Liver (tissue), 9 donors: ENCODE measurements around the gene BTNL2. TPM values are rescaled to one million over a fixed set of nuclear protein-coding genes. Genes with fewer than 3 reads are reported as not detected.
"Not testable (repeated sequence)": the region's sequence is repeated elsewhere in the genome, so short reads cannot be mapped to it uniquely, and the experiment has no call there.

Experiments
- DNase-seq: peaks from one replicate; pipeline ENCODE4 v3.0.0-alpha.2; 2017; ENCODE audit warnings: low spot score
- H3K27ac ChIP-seq, 2 donors: one replicate each; pipeline ENCODE4 v1.7.0; 2013; ENCODE audit warnings: inconsistent platforms in 2 of 2, low read length in 2 of 2, control low read depth in 1 of 2, low read depth in 1 of 2, mild to moderate bottlenecking in 1 of 2
- H3K27me3 ChIP-seq, 4 donors: one replicate each; pipeline versions ENCODE4 v1.6.1 to v1.7.0; 2013; ENCODE audit warnings: low read length in 3 of 4, inconsistent platforms in 1 of 4, mild to moderate bottlenecking in 1 of 4, moderate library complexity in 1 of 4; ENCODE audit not compliant: control insufficient read depth in 4 of 4, insufficient read depth in 4 of 4
- H3K36me3 ChIP-seq, 4 donors: one replicate each; pipeline versions ENCODE4 v1.6.1 to v1.7.0; 2013; ENCODE audit warnings: low read length in 3 of 4, mild to moderate bottlenecking in 3 of 4, low read depth in 1 of 4, moderate library complexity in 1 of 4; ENCODE audit not compliant: control insufficient read depth in 4 of 4, insufficient read depth in 3 of 4
- H3K4me1 ChIP-seq, 4 donors: one replicate each; pipeline versions ENCODE4 v1.6.1 to v1.7.0; 2013; ENCODE audit warnings: low read length in 3 of 4, mild to moderate bottlenecking in 3 of 4, moderate library complexity in 1 of 4; ENCODE audit not compliant: control insufficient read depth in 4 of 4, insufficient read depth in 4 of 4
- H3K4me3 ChIP-seq, 3 donors: one replicate each; pipeline versions ENCODE4 v1.6.1 to v1.7.0; 2013; ENCODE audit warnings: low read length in 3 of 3, control low read depth in 1 of 3, low read depth in 1 of 3, mild to moderate bottlenecking in 1 of 3
- H3K9ac ChIP-seq, 2 donors: one replicate each; pipeline ENCODE4 v1.7.0; 2013; ENCODE audit warnings: low read length in 2 of 2, mild to moderate bottlenecking in 2 of 2, moderate library complexity in 2 of 2, control low read depth in 1 of 2, low read depth in 1 of 2
- H3K9me3 ChIP-seq, 4 donors: one replicate each; pipeline versions ENCODE4 v1.6.1 to v1.7.0; 2013; ENCODE audit warnings: low read length in 3 of 4; ENCODE audit not compliant: control insufficient read depth in 4 of 4
- FOXA1 ChIP-seq: IDR thresholded peaks from 2 replicates; pipeline ENCODE4 v1.6.1; 2016; ENCODE audit warnings: antibody characterized with exemption
- HNF4A ChIP-seq, 2 donors: conservative IDR thresholded peaks; 2 replicates each; pipeline ENCODE4 v1.6.1; 2016; ENCODE audit warnings: antibody characterized with exemption in 2 of 2, mild to moderate bottlenecking in 2 of 2
- YY1 ChIP-seq: IDR thresholded peaks from 2 replicates; pipeline ENCODE4 v1.6.1; 2016; ENCODE audit warnings: antibody characterized with exemption, mild to moderate bottlenecking
- WGBS: extraction: QIAGEN DNeasy Blood & Tissue Kit; methylation state at CpG from one replicate; pipeline ENCODE4 v1.1.7; 2013; 5-methylcytosine and 5-hydroxymethylcytosine counted together
- polyA plus RNA-seq, 2 donors: library from polyadenylated mRNA; stranded (reverse) in 1 of 2; unstranded in 1 of 2; fragments of 200-250 nt in 1 of 2; fragments of >200 nt in 1 of 2; fragmentation: Nextera tagmentation in 1 of 2; extraction: Ambion mirVana in 1 of 2; gene quantifications; one replicate each; pipeline versions ENCODE4 v1.2.1 to v1.2.3, GENCODE V29; 2013 to 2015
- total RNA-seq, 2 donors: library from RNA; depleted of rRNA; stranded (reverse); fragments of >200 nt; gene quantifications; one replicate each; pipeline ENCODE4 v1.2.3, GENCODE V29; 2014
- TF ChIP-seq, protein P1 (sequence below): IDR thresholded peaks from 2 replicates; pipeline ENCODE4 v1.6.1; 2016; ENCODE audit warnings: antibody characterized with exemption
- TF ChIP-seq, protein P2 (sequence below): IDR thresholded peaks from 2 replicates; pipeline ENCODE4 v1.6.1; 2016; ENCODE audit warnings: antibody characterized with exemption
- TF ChIP-seq, protein P3 (sequence below): IDR thresholded peaks from 2 replicates; pipeline ENCODE4 v1.6.1; 2016; ENCODE audit warnings: antibody characterized with exemption
- TF ChIP-seq, protein P4 (sequence below): IDR thresholded peaks from 2 replicates; pipeline ENCODE4 v1.6.1; 2016; ENCODE audit warnings: antibody characterized with exemption, mild to moderate bottlenecking
- donor health status: healthy.
- donor health status: healthy.
- donor health status: healthy.
- donor health status: healthy.
- donor health status: healthy.

The BTNL2 gene
- total and polyA plus RNA-seq, 4 donors: not detected

DNA sequence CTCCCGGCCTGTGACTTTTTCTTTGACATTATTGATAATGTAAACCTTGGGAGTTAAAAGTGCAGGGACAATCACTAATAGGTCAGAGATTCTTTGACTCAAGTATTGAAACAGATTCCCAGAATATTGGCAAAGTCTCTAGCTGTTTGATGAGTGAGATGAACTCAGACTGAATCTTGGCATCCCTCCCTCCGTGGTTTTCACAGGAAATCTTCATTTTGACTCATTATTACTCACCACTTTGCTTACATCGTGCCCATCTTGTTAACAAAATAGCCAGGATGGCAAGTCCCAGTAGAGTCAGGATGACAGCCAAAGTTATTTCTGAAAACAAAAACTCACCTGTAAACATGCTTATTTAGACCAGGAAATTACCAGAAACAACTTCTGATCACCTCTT lies 37.3 kb downstream of the BTNL2 start (continued):
- TF ChIP-seq, protein P1, sequence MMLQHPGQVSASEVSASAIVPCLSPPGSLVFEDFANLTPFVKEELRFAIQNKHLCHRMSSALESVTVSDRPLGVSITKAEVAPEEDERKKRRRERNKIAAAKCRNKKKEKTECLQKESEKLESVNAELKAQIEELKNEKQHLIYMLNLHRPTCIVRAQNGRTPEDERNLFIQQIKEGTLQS: no peak
- TF ChIP-seq, protein P2, sequence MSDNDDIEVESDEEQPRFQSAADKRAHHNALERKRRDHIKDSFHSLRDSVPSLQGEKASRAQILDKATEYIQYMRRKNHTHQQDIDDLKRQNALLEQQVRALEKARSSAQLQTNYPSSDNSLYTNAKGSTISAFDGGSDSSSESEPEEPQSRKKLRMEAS: no peak
- TF ChIP-seq HNF4A (conservative IDR thresholded peaks at IDR 0.05): no peak
- TF ChIP-seq, protein P3, sequence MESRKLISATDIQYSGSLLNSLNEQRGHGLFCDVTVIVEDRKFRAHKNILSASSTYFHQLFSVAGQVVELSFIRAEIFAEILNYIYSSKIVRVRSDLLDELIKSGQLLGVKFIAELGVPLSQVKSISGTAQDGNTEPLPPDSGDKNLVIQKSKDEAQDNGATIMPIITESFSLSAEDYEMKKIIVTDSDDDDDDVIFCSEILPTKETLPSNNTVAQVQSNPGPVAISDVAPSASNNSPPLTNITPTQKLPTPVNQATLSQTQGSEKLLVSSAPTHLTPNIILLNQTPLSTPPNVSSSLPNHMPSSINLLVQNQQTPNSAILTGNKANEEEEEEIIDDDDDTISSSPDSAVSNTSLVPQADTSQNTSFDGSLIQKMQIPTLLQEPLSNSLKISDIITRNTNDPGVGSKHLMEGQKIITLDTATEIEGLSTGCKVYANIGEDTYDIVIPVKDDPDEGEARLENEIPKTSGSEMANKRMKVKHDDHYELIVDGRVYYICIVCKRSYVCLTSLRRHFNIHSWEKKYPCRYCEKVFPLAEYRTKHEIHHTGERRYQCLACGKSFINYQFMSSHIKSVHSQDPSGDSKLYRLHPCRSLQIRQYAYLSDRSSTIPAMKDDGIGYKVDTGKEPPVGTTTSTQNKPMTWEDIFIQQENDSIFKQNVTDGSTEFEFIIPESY: no peak

DNA sequence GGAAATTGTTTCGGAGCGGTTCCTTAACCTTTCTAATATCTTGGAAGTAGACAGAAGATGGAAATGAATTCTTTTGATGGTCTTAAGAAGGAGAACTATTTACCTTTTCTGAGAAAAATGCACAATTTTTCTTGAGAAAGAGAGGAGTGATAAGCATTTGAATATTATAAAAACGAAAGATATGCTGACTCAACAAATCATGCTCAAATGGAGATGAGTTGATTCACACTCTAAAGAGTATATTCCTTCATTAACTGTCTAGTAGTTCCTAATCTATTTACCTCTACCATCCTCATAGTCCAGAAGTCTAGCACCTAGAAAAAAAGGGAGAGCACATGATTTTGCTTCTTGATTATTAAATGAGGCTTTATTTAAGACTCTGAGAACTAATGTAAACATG lies 39.3 kb downstream of the BTNL2 start:
- no peak for DNase-seq
- Histone ChIP-seq H3K4me3 (no peak overlapping the region), H3K27me3 (peaks cover 0 to 2% (median 0%) of the 10 kb centered on the region in 4 donors), H3K9me3 (no peaks in the 10 kb centered on the region), H3K27ac (no peak overlapping the region), H3K36me3 (no peaks in the 10 kb centered on the region), H3K4me1 (no peaks in the 10 kb centered on the region), H3K9ac (no peak overlapping the region)
- WGBS: 72% methylated on average over 3 of the region's 3 CpGs
- no peak for TF ChIP-seq FOXA1
- TF ChIP-seq, protein P3: no peak
- TF ChIP-seq YY1: no peak
- TF ChIP-seq, protein P4, sequence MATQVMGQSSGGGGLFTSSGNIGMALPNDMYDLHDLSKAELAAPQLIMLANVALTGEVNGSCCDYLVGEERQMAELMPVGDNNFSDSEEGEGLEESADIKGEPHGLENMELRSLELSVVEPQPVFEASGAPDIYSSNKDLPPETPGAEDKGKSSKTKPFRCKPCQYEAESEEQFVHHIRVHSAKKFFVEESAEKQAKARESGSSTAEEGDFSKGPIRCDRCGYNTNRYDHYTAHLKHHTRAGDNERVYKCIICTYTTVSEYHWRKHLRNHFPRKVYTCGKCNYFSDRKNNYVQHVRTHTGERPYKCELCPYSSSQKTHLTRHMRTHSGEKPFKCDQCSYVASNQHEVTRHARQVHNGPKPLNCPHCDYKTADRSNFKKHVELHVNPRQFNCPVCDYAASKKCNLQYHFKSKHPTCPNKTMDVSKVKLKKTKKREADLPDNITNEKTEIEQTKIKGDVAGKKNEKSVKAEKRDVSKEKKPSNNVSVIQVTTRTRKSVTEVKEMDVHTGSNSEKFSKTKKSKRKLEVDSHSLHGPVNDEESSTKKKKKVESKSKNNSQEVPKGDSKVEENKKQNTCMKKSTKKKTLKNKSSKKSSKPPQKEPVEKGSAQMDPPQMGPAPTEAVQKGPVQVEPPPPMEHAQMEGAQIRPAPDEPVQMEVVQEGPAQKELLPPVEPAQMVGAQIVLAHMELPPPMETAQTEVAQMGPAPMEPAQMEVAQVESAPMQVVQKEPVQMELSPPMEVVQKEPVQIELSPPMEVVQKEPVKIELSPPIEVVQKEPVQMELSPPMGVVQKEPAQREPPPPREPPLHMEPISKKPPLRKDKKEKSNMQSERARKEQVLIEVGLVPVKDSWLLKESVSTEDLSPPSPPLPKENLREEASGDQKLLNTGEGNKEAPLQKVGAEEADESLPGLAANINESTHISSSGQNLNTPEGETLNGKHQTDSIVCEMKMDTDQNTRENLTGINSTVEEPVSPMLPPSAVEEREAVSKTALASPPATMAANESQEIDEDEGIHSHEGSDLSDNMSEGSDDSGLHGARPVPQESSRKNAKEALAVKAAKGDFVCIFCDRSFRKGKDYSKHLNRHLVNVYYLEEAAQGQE: no peak
- TF ChIP-seq, protein P2: no peak

DNA sequence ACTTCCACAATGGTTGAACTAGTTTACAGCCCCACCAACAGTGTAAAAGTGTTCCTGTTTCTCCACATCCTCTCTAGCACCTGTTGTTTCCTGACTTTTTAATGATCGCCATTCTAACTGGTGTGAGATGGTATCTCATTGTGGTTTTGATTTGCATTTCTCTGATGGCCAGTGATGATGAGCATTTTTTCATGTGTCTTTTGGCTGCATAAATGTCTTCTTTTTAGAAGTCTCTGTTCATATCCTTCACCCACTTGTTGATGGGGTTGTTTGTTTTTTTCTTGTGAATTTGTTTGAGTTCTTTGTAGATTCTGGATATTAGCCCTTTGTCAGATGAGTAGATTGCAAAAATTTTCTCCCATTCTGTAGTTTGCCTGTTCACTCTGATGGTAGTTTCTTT lies 47.8 kb downstream of the BTNL2 start:
- not testable (repeated sequence) for H3K27ac ChIP-seq, H3K9ac ChIP-seq, H3K27me3 ChIP-seq, H3K36me3 ChIP-seq, H3K4me1 ChIP-seq, H3K9me3 ChIP-seq, H3K4me3 ChIP-seq, DNase-seq
- no CpG with 5 or more reads among the region's 1 CpG for WGBS

DNA sequence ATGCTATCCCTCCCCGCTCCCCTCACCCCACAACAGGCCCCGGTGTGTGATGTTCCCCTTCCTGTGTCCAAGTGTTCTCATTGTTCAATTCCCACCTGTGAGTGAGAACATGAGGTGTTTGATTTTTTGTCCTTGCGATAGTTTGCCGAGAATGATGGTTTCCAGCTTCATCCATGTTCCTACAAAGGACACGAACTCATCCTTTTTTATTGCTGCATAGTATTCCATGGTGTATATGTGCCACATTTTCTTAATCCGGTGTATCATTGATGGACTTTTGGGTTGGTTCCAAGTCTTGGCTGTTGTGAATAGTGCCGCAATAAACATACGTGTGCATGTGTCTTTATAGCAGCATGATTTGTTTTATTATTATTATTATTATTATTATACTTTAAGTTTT lies 48.4 kb downstream of the BTNL2 start:
- H3K4me1 ChIP-seq, H3K9ac ChIP-seq: not testable (repeated sequence)
- WGBS: 76% methylated on average over 8 of the region's 8 CpGs

More for the DNA sequence above, 48.4 kb downstream of the BTNL2 start:
- not testable (repeated sequence) for H3K27ac ChIP-seq, H3K9me3 ChIP-seq, H3K27me3 ChIP-seq, H3K36me3 ChIP-seq, H3K4me3 ChIP-seq, DNase-seq
